Fibroblast of lung (primary cell): ENCODE results near the gene PRPSAP1.

Experiments
- EZH2 ChIP-seq: IDR thresholded peaks from 2 replicates; pipeline ENCODE4 v1.5.1; 2012; ENCODE audit warnings: low read length, control low read depth, mild to moderate bottlenecking; ENCODE audit errors: missing control alignments
- TF ChIP-seq, protein P1 (sequence below), 2 donors: IDR thresholded peaks in 1 of 2; conservative IDR thresholded peaks in 1 of 2; 1 replicate in 1 of 2; 2 replicates in 1 of 2; pipeline ENCODE4 v1.5.1; 2011 to 2012; ENCODE audit warnings: low read length in 2 of 2, control low read depth in 1 of 2, inconsistent platforms in 1 of 2, low read depth in 1 of 2, mild to moderate bottlenecking in 1 of 2

DNA sequence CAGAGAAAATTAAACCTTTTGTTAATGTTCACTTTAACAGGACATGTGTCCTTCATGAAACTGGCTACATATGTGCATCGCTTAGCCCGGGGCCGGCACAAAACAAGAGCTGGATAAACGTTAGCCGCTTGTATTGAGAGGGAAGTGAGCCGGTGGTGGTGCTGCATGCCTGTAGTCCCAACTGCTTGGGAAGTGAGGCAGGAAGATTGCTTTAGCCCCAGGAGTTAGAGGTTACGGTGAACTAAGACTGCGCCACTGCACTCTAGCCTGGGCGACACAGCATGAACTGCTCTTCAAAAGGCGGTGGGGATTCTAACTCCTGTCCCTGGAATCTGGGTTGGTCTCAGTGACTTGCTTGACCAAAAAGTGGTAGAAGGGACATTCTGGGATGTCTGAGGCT is 15.7 kb upstream of the PRPSAP1 start:
- no peak for TF ChIP-seq EZH2
- TF ChIP-seq, protein P1, sequence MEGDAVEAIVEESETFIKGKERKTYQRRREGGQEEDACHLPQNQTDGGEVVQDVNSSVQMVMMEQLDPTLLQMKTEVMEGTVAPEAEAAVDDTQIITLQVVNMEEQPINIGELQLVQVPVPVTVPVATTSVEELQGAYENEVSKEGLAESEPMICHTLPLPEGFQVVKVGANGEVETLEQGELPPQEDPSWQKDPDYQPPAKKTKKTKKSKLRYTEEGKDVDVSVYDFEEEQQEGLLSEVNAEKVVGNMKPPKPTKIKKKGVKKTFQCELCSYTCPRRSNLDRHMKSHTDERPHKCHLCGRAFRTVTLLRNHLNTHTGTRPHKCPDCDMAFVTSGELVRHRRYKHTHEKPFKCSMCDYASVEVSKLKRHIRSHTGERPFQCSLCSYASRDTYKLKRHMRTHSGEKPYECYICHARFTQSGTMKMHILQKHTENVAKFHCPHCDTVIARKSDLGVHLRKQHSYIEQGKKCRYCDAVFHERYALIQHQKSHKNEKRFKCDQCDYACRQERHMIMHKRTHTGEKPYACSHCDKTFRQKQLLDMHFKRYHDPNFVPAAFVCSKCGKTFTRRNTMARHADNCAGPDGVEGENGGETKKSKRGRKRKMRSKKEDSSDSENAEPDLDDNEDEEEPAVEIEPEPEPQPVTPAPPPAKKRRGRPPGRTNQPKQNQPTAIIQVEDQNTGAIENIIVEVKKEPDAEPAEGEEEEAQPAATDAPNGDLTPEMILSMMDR (conservative IDR thresholded peaks at IDR 0.05 in 1 of 2, IDR thresholded peaks at IDR 0.05 in 1 of 2; ENCODE audit: low read depth in 1 of 2, low read length in 2 of 2): no peak
